Measurements from ENCODE around the gene DDN.
A peak's percentile ranks its signal among the peaks of the same experiment; 100 is the strongest.

Gene DDN

DNA sequence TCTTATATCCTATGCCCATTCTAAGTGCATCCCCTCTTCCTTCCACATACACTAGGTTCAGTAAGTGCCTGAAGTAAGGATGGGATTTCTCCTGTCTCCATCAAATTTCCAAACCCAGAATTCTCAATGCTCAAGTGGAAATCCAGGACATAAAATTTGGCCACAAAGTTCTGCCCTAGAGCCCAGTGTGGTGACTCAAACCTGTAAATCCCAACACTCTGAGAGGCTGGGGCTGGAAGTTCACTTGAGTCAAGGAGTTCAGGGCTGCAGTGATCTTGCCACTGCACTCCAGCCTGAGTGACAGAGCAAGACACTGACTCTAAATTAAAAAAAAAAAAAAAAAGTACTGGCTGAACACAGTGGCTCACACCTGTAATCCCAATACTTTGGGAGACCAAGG is 37.4 kb downstream of the DDN start:
- DNase-seq = no peak

DNA sequence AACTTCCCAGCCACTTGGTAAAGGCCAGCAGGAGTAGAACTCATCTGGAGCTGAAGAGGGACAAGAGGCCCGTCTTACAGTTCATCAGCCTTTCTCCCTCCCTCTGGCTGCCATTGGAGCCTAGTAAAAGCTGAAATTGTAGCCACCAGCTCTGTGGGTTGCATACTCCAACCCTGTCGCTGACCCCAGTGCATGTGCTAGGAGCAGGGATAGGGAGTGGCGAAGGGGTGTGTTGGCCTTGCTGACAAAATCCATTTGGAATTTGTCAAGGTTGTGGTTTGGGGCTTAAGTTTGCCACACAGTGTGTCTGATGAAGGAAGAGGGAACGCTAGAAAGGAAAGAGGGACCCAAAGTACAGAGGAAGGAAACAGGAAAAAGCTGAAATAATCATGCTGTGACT is 37.8 kb downstream of the DDN start:
- no peak for DNase-seq

DNA sequence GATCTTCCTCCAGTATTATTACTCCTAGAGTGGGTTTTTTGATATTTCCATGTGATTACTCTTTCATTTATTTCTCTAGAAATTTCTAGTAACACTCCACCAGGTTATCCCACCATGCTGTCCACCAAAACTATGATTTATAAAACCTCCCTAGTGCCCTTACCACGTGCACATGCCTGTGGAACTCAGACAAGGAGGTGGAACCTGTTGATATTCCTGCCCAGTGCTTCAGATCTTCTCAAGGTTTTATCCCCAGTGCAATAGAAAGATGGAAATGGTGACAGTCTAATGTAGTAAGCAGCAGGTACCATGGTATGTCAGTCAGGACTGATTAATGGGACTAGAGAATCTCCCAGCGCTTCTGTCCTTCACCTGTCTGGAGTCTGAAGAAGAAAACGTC is 38.3 kb downstream of the DDN start:
- no peak for DNase-seq

DNA sequence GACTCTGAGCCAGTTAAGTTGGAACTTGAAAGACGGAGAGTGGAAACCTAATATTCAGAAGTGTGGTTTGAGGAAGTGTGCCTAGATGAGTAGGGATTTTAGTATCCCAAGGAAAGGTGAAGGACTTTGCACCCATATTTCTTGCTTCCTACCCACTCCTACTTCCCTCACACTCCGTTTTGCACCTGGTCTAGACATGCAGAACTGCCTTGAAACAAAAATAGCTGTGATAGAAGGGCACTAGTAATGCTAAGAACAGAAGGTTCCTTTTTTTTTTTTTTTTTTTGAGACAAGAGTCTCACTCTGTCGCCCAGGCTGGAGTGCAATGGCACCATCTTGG is 41.2 kb downstream of the DDN start:
- DNase-seq = no peak

DNA sequence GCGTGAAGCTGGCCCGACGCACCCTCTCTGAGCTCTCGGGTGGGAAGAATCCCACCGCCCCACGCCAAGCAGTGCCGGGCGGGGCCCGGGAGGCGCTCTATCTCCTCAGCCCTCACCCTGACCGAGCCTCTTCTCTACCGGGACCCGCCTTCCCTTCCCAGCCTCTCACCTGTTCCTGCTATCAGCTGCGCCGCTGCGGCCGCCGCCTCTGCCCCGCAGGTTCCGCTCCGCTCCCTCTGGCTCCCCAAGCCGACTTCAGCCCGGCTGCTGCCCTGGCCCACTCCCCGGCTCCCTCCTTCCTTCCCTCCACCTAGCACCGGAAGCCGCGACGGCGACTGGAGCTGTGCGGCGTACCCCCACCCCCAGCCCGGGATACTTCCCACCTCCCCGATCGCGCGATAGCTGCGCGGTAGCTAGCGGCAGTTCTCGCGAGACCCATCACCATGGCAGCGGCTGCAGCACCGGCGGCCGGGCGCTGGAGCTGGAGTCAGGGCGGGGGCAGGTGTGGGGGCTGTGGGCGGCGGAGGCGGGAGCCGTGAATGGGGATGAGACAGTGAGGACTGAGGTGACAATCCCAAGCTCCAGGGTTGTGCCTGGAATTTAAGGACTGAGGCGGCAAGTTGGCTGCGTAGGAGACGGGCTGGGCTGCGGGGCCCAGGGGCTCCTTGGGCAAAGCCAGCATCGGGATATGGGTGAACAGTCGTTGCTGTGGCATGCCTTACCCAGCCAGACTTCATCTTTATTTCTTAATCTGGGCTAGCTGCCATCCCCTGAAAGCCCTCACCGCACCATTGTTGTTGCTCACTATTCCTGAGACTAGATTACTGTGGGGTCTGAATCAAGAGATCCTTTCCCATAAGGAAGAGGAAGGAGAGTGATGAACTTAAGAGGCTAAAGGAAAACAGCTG is 41.8 kb downstream of the DDN start, which contains the start of gene ARF3:
ARF3 (minus strand) TSS at position 347 of the 908 bp plus-strand sequence. CDS start 16,392 bp downstream, outside the sequence.
- DNase-seq = peak; percentile 97

DNA sequence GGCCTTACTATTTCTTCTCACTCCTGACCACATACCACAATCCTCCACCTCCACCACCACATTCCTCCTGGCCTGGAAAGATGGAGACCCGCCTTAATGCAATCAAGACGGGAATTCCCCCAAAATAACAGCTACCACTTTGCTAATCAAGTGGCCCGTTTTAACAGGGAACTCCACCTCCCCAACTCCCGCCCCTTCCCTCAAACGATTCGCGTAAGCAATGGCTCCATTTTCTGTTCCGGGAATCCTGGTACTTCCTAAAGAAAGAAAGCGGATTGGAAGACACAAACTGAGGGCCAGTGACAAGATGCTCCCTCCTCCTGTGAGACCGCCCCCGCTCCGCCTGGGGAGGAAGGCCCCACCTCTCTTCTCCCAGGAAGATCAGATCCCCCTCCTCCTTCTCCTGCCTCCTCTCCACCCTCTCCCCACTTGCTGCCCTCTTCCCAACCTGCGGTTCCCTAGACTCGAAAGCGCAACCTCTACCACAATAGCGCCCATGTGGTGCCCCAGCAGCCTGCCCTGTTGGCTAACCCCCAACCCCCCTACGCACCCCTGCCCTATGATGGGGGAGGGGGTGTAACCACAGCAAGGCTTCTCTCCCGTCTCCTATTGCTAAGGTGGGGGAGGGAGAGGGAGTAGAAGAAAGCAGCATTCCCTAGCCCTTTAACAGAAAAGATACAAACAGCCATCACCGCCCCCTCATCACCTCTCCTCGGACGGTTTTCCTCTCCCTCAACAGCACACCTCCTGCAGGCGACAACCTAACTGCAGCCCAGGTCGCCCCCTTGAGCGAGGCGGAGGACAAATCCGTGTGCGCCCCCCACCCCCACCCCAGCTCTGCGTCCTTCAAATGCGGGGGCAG is 42.7 kb downstream of the DDN start:
- DNase-seq = peak; percentile 96

DNA sequence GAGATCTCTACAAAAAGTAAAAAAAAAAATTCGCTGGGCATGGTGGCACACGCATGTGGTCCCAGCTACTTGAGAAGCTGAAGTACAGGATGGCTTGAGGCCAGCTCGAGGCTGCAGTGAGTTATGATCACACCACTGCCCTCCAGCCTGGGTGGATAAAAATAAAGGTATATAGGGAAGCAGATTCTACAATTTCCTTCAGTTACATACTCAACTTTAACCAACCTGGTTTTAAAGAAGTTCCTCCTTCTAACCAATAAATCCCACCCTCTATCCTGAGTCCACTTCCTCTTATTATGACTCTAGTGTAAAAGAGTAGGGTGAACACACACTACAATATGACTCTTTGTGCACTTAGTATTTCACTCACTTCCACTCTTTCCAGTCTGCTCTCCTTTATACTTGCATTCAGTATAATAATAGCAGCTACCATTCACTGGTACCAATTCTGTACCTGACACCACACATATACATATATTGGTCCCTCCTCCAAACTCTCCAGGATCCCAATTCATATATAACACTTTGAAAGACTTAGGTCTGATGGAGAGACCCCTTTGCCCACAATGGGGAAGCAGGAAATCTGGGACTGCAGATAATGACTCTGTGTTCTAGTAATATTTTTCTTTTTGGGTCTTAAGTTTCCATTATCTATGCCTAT is 44.2 kb downstream of the DDN start:
- DNase-seq = no peak

DNA sequence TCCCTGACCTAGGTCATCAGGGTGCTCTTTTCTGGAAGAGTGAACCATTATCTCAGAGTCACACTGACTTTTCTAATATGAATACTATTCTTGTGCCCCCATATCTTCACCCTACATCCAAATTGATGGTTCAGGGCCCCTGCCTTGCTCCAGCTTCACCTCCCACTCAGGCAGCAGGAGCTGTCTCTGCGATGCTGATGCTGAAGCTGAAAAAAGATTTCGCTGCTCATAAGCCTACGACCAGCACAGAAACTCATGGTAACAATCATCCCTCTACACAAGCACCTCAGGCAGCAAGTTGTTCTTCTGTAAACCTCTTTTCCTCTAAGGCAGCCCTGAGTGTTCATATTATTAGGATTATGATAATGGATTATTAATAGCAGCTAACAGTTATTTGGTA is 45.1 kb downstream of the DDN start:
- DNase-seq = no peak

DNA sequence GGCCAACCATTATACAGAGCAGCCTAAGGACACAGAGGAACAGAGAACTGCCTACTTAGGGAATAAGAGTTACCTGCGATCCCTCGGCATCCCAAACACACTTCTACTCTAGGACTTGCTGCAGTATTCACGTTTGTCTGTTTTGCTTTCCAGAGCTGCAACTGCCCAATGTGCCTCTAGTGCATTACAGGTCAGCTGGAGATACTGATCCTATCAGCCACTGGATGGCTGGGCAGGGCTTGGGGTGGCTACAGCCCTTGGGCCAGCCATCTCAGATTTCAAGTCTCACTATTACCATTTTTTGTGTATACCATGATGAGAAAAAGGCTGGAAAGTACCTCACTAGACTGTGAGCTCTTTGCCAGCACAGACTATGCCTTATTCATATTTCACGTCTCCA is 46.5 kb downstream of the DDN start:
- DNase-seq = no peak

DNA sequence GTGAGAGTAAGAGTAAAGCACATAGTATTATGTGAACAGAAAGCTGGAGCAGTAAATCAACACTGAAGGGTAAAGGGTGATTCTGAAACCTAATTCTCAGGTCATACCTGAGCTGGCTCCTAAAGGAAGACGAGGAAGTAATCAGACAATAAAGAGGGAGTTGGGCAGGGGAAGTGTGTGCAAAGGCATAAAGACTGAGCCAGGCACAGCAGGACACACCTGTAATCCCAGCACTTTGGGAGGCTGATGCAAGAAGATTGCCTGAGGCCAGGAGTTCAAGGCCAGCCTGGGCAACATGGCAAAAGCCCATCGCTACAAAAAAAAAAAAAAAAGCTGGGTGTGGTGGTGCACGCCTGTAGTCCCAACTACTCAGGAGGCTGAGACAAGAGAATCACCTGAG is 51.4 kb downstream of the DDN start:
- DNase-seq = no peak

DNA sequence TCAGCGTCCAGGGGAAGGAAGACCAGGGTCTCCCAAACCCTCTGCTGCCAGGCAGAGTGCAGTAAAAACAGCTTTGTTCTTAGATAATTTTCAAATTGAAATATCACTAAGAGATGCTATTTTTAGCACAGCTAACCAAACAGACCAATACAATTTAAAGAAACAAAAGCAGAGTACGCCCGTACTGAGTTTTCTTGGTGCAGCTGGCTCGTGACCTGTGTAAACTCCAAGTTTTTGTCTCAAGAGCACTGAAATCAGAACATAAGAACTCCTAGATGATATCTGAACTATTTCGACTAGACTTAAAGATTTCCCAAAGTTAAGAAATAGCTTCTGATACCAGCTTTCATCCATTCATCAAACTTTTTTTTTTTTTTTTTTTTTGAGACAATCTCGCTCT is 52.2 kb downstream of the DDN start:
- DNase-seq = no peak

DNA sequence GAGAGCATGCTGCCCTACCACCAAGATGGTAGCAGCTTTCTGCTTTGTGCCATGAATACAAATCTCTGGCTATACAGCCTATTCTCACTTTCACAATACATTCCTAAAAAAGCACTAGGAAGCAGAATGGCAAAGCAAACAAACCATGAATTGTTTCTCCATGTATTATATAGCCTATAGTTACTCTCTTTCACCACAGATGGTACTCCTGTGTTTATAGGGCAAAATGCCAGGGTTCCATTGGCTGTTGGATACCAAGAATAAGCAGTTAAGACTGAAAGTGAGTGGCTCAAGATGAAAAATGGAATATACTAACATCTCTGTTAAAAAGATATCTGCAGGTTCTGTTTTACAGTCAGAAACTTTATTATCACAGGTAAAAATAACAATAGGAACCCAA is 53.0 kb downstream of the DDN start:
- DNase-seq = no peak
